Left hindlimb (tissue), 1 donor: ENCODE results near the gene ARID1B.

Source experiments
- DNase-seq: peaks from one replicate; pipeline ENCODE4 v3.0.0-alpha.2; 2018

The ARID1B gene

GRCh38 chr6:157090736-157091135 is 313.6 kb downstream of the ARID1B start:
- DNase-seq = no peak

- DNase-seq = no peak
Measured at GRCh38 chr6:157091243-157091642, 314.1 kb downstream of the ARID1B start.

- no peak for DNase-seq
Measured at GRCh38 chr6:157091856-157092460, 314.8 kb downstream of the ARID1B start.

GRCh38 chr6:157092736-157093135 is 315.6 kb downstream of the ARID1B start:
- DNase-seq = no peak

GRCh38 chr6:157093536-157093935 is 316.4 kb downstream of the ARID1B start:
- DNase-seq = no peak

GRCh38 chr6:157094038-157094437 is 316.9 kb downstream of the ARID1B start:
- no peak for DNase-seq

GRCh38 chr6:157095084-157095483 is 317.9 kb downstream of the ARID1B start:
- no peak for DNase-seq

GRCh38 chr6:157095569-157095968 is 318.4 kb downstream of the ARID1B start:
- DNase-seq = no peak

GRCh38 chr6:157096105-157096504 is 318.9 kb downstream of the ARID1B start:
- DNase-seq = no peak

GRCh38 chr6:157096522-157096921 is 319.3 kb downstream of the ARID1B start:
- DNase-seq = no peak

- DNase-seq = no peak
Measured at GRCh38 chr6:157097255-157097955, 320.2 kb downstream of the ARID1B start.

GRCh38 chr6:157098999-157099398 is 321.8 kb downstream of the ARID1B start:
- no peak for DNase-seq

- DNase-seq = no peak
Measured at GRCh38 chr6:157099912-157100593, 322.9 kb downstream of the ARID1B start.

- DNase-seq = no peak
Measured at GRCh38 chr6:157101166-157101565, 324.0 kb downstream of the ARID1B start.

- DNase-seq = no peak
Measured at GRCh38 chr6:157104803-157105202, 327.6 kb downstream of the ARID1B start.

GRCh38 chr6:157106487-157106886 is 329.3 kb downstream of the ARID1B start:
- DNase-seq = no peak

- DNase-seq = no peak
Measured at GRCh38 chr6:157107571-157107914, 330.4 kb downstream of the ARID1B start.

- DNase-seq = no peak
Measured at GRCh38 chr6:157107915-157108651, 330.9 kb downstream of the ARID1B start.

GRCh38 chr6:157108923-157109322 is 331.7 kb downstream of the ARID1B start:
- no peak for DNase-seq

- DNase-seq = no peak
Measured at GRCh38 chr6:157110607-157111006, 333.4 kb downstream of the ARID1B start.

GRCh38 chr6:157113389-157113788 is 336.2 kb downstream of the ARID1B start:
- no peak for DNase-seq

GRCh38 chr6:157116426-157116825 is 339.2 kb downstream of the ARID1B start:
- DNase-seq = no peak

- no peak for DNase-seq
Measured at GRCh38 chr6:157117431-157118095, 340.4 kb downstream of the ARID1B start.
